SW 1271 (cell line): ENCODE measurements around the gene PRSS27.
"Not testable (repeated sequence)": the region's sequence is repeated elsewhere in the genome, so short reads cannot be mapped to it uniquely, and the experiment has no call there.

ENCODE experiments used
- DNase-seq, 2 experiments: peaks; one replicate each; lab custom pipeline; 2025; lab: John Stamatoyannopoulos, UW

Gene PRSS27

GRCh38 chr16:2724816-2725348 is 4.9 kb upstream of the PRSS27 start:
- DNase-seq, result no peak

- DNase-seq, result no peak
These were observed 4.2 kb upstream of the PRSS27 start for GRCh38 chr16:2724088-2724676.

GRCh38 chr16:2721634-2722173 is 1.7 kb upstream of the PRSS27 start:
- not testable (repeated sequence) for DNase-seq

- DNase-seq, result peak in 1 of 2 experiments; percentile 79
These were observed 952 bp upstream of the PRSS27 start for GRCh38 chr16:2720719-2721633.

GRCh38 chr16:2719328-2720063 is 528 bp downstream of the PRSS27 start:
- DNase-seq, result no peak

- DNase-seq, result no peak
These were observed 2.4 kb downstream of the PRSS27 start for GRCh38 chr16:2717383-2718263.

- no peak for DNase-seq
These were observed 3.1 kb downstream of the PRSS27 start for GRCh38 chr16:2716948-2717347.

GRCh38 chr16:2715966-2716885 is 3.8 kb downstream of the PRSS27 start:
- DNase-seq, result no peak

GRCh38 chr16:2715519-2715918 is 4.5 kb downstream of the PRSS27 start:
- DNase-seq, result no peak

- no peak for DNase-seq
These were observed 5.0 kb downstream of the PRSS27 start for GRCh38 chr16:2715064-2715463.

- DNase-seq, result no peak
These were observed 5.8 kb downstream of the PRSS27 start for GRCh38 chr16:2713985-2714774.

GRCh38 chr16:2713523-2713922 is 6.5 kb downstream of the PRSS27 start:
- no peak for DNase-seq

GRCh38 chr16:2712546-2712945 is 7.5 kb downstream of the PRSS27 start:
- DNase-seq, result no peak

- no peak for DNase-seq
These were observed 8.0 kb downstream of the PRSS27 start for GRCh38 chr16:2712063-2712441.

GRCh38 chr16:2711370-2712062 is 8.5 kb downstream of the PRSS27 start:
- DNase-seq, result no peak

- DNase-seq, result no peak
These were observed 9.3 kb downstream of the PRSS27 start for GRCh38 chr16:2710711-2711231.

GRCh38 chr16:2710021-2710710 is 9.9 kb downstream of the PRSS27 start:
- no peak for DNase-seq

GRCh38 chr16:2709588-2709984 is 10.4 kb downstream of the PRSS27 start:
- no peak for DNase-seq
